SK-N-SH treated with all-trans-retinoic acid at 6 μM for 48 hours (cell line): ENCODE measurements around the gene ABHD6.

Experiments used
- ARNTL ChIP-seq: fragments of 450-650 bp; formaldehyde crosslinking; IDR thresholded peaks from 2 replicates; pipeline ENCODE4 v1.5.0; 2020; ENCODE audit warnings: low read depth, mild to moderate bottlenecking, moderate library complexity, borderline replicate concordance
- CREB5 ChIP-seq: fragments of 250-450 bp; sonication (Bioruptor Pico); IDR thresholded peaks from 2 replicates; pipeline ENCODE4 v1.5.1; 2020; ENCODE audit warnings: low read depth, mild to moderate bottlenecking, moderate library complexity
- OSR1 ChIP-seq: fragments of 250-450 bp; sonication (Bioruptor Pico); IDR thresholded peaks from 2 replicates; pipeline ENCODE4 v1.8.0; 2022; ENCODE audit warnings: moderate library complexity, mild to moderate bottlenecking, inconsistent platforms
- PATZ1 ChIP-seq: fragments of 250-450 bp; sonication (Bioruptor Pico); IDR thresholded peaks from 2 replicates; pipeline ENCODE4 v1.8.0; 2020; ENCODE audit warnings: mild to moderate bottlenecking, moderate library complexity, borderline replicate concordance
- PPARA ChIP-seq: fragments of 250-450 bp; sonication (Bioruptor Pico); IDR thresholded peaks from 2 replicates; pipeline ENCODE4 v1.5.0; 2020; ENCODE audit warnings: mild to moderate bottlenecking, borderline replicate concordance
- SNAI2 ChIP-seq: fragments of 250-450 bp; sonication (Bioruptor Pico); IDR thresholded peaks from 2 replicates; pipeline ENCODE4 v1.5.0; 2020; ENCODE audit warnings: mild to moderate bottlenecking, moderate library complexity
- ZC3H10 ChIP-seq: fragments of 250-450 bp; sonication (Bioruptor Pico); IDR thresholded peaks from 2 replicates; pipeline ENCODE4 v1.5.1; 2021; ENCODE audit warnings: mild to moderate bottlenecking, moderate library complexity
- ZFP30 ChIP-seq: fragments of 450-650 bp; formaldehyde crosslinking; IDR thresholded peaks from 2 replicates; pipeline ENCODE4 v1.5.0; 2022; ENCODE audit warnings: mild to moderate bottlenecking, moderate library complexity
- ZNF70 ChIP-seq: fragments of 450-650 bp; formaldehyde crosslinking; IDR thresholded peaks from 2 replicates; pipeline ENCODE4 v1.5.0; 2020; ENCODE audit warnings: mild to moderate bottlenecking, moderate library complexity

- TF ChIP-seq CREB5 (CRISPR knock-in tag) (no peak), ARNTL (CRISPR knock-in tag) (no peak), ZC3H10 (CRISPR knock-in tag) (no peak), ZFP30 (CRISPR knock-in tag) (no peak), PPARA (CRISPR knock-in tag) (no peak), SNAI2 (no peak), OSR1 (CRISPR knock-in tag) (no peak), PATZ1 (CRISPR knock-in tag) (no peak), ZNF70 (CRISPR knock-in tag) (no peak)
Measured at GRCh38 chr3:58223855-58224254, 13.7 kb upstream of the ABHD6 start.
